Endothelial cell of umbilical vein (primary cell): Measurements from ENCODE around the gene TEX11. TPM values are rescaled to one million over a fixed set of nuclear protein-coding genes. Genes with fewer than 3 reads are reported as not detected.
"Not testable (repeated sequence)": the region's sequence is repeated elsewhere in the genome, so short reads cannot be mapped to it uniquely, and the experiment has no call there.

Source experiments
- BruUV-seq: library from RNA; stranded (reverse); fragments of 400-500 nt; replicated peaks from 2 replicates; lab custom pipeline; 2021; lab: Mats Ljungman, UMichigan
- CTCF ChIA-PET: fragments of 300-600, 350-600 bp; sonication (Branson Sonifier 250); formaldehyde crosslinking; loops from one replicate; lab custom pipeline; 2021; ENCODE audit warnings: antibody characterized with exemption, inconsistent platforms; lab: Charles Lee
- POLR2A ChIA-PET: fragments of 300-600, 350-600 bp; sonication (Branson Sonifier 250); formaldehyde crosslinking; loops from one replicate; lab custom pipeline; 2021; ENCODE audit warnings: antibody characterized with exemption, inconsistent platforms; lab: Charles Lee
- DNase-seq: peaks from one replicate; pipeline ENCODE4 v3.0.0-alpha.2; 2011; ENCODE audit warnings: low read depth, low spot score
- FAIRE-seq: peaks from 2 replicates; lab custom pipeline; 2011; peaks lifted over from hg19 to GRCh38; lab: Jason Lieb, UNC
- H2AFZ ChIP-seq: 2 replicates; pipeline ENCODE4 v1.6.0; 2012; ENCODE audit warnings: low read depth, low read length, control low read depth, inconsistent platforms
- H3K27ac ChIP-seq: 2 replicates; pipeline ENCODE4 v1.5.1; 2011; ENCODE audit warnings: low read depth, mild to moderate bottlenecking, control low read depth, low read length, moderate library complexity; ENCODE audit not compliant: insufficient read depth
- H3K27me3 ChIP-seq, 2 experiments: 2 replicates each; pipeline versions ENCODE4 v1.6.0 to v1.6.1; 2011; ENCODE audit warnings: low read length in 2 of 2, mixed read lengths in 1 of 2; ENCODE audit not compliant: control insufficient read depth in 2 of 2, insufficient read depth in 2 of 2
- H3K36me3 ChIP-seq, 2 experiments: 2 replicates in 1 of 2; 3 replicates in 1 of 2; pipeline ENCODE4 v1.5.1; 2011; ENCODE audit warnings: low read length in 2 of 2, mild to moderate bottlenecking in 1 of 2, moderate library complexity in 1 of 2; ENCODE audit not compliant: control insufficient read depth in 2 of 2, insufficient read depth in 2 of 2; ENCODE audit errors: extremely low read depth in 1 of 2
- H3K4me1 ChIP-seq: 3 replicates; pipeline ENCODE4 v1.5.1; 2011; ENCODE audit warnings: mild to moderate bottlenecking, low read length; ENCODE audit not compliant: control insufficient read depth, insufficient read depth; ENCODE audit errors: extremely low read depth
- H3K4me2 ChIP-seq: 2 replicates; pipeline ENCODE4 v1.6.1; 2011; ENCODE audit warnings: low read length, control low read depth, mixed read lengths; ENCODE audit not compliant: insufficient read depth
- H3K4me3 ChIP-seq, 3 experiments: fragments of 200-600 bp in 1 of 3; sonication (generic), shearing (Covaris generic) in 1 of 3; replicated peaks in 1 of 3; 2 replicates each; pipeline ENCODE4 v1.5.1; 2011 to 2016; ENCODE audit warnings: control low read depth in 3 of 3, low read length in 3 of 3, mild to moderate bottlenecking in 2 of 3, inconsistent platforms in 1 of 3, low read depth in 1 of 3, moderate library complexity in 1 of 3; ENCODE audit not compliant: insufficient read depth in 1 of 3
- H3K79me2 ChIP-seq: 2 replicates; pipeline ENCODE4 v1.6.0; 2012; ENCODE audit warnings: low read length, inconsistent platforms; ENCODE audit not compliant: control insufficient read depth, insufficient read depth
- H3K9ac ChIP-seq: replicated peaks from 2 replicates; pipeline ENCODE3; 2011; ENCODE audit warnings: low read length, control low read depth; ENCODE audit not compliant: insufficient read depth; ENCODE audit errors: extremely low read depth
- H3K9me1 ChIP-seq: replicated peaks from 3 replicates; pipeline ENCODE4 v1.6.0; 2011; ENCODE audit warnings: mild to moderate bottlenecking, low read length; ENCODE audit not compliant: control insufficient read depth, insufficient read depth; ENCODE audit errors: extremely low read depth
- H3K9me3 ChIP-seq: replicated peaks from 2 replicates; pipeline ENCODE4 v1.5.1; 2012; ENCODE audit warnings: low read length, inconsistent platforms; ENCODE audit not compliant: control insufficient read depth, insufficient read depth
- H4K20me1 ChIP-seq: replicated peaks from 2 replicates; pipeline ENCODE3; 2011; ENCODE audit warnings: mild to moderate bottlenecking, low read length; ENCODE audit not compliant: control insufficient read depth, insufficient read depth; ENCODE audit errors: extremely low read depth
- CTCF ChIP-seq, 2 donors: IDR thresholded peaks; 1 replicate in 1 of 2; 2 replicates in 1 of 2; pipeline ENCODE4 v1.5.1; 2011; ENCODE audit warnings: low read length in 2 of 2, mild to moderate bottlenecking in 2 of 2, moderate library complexity in 2 of 2, control low read depth in 1 of 2, inconsistent platforms in 1 of 2, low read depth in 1 of 2; ENCODE audit not compliant: insufficient read depth in 1 of 2; ENCODE audit errors: extremely low read depth in 1 of 2
- EZH2 ChIP-seq: IDR thresholded peaks from 2 replicates; pipeline ENCODE4 v1.6.1; 2012; ENCODE audit warnings: borderline replicate concordance, low read depth, mild to moderate bottlenecking, moderate library complexity, low read length, inconsistent platforms; ENCODE audit not compliant: severe bottlenecking
- FOS ChIP-seq: IDR thresholded peaks from 2 replicates; pipeline ENCODE4 v1.6.1; 2011; ENCODE audit warnings: mild to moderate bottlenecking, low read length, moderate library complexity, borderline replicate concordance; ENCODE audit not compliant: insufficient read depth
- GATA2 ChIP-seq: IDR thresholded peaks from 2 replicates; pipeline ENCODE4 v1.7.0; 2011; ENCODE audit warnings: low read depth, mild to moderate bottlenecking, moderate library complexity, mixed read lengths, low read length; ENCODE audit not compliant: insufficient read length, insufficient read depth
- JUN ChIP-seq: IDR thresholded peaks from 2 replicates; pipeline ENCODE4 v1.6.1; 2011; ENCODE audit warnings: borderline replicate concordance, low read depth; ENCODE audit not compliant: insufficient read length, insufficient read depth
- MYC ChIP-seq: IDR thresholded peaks from one replicate; pipeline ENCODE4 v1.6.1; 2011; ENCODE audit warnings: mild to moderate bottlenecking, low read depth, low read length
- POLR2A ChIP-seq: IDR thresholded peaks from 2 replicates; pipeline ENCODE4 v1.6.1; 2012; ENCODE audit warnings: low read depth, mild to moderate bottlenecking, control low read depth, low read length
- POLR2AphosphoS5 ChIP-seq: IDR thresholded peaks from 2 replicates; pipeline ENCODE4 v1.6.1; 2012; ENCODE audit warnings: low read depth, mild to moderate bottlenecking, control low read depth, low read length, moderate library complexity; ENCODE audit not compliant: insufficient read depth
- dilution Hi-C: fragments of 300-500 bp; cut with MboI; formaldehyde crosslinking; loops from one replicate; pipeline ENCODE4 v1.15.0; 2019; ENCODE audit warnings: low sequenced_read_pairs; ENCODE audit not compliant: extremely low pct_ligation_motif_present
- intact Hi-C: fragments of 100-400 bp; cut with micrococcal nuclease; formaldehyde crosslinking; loops from one replicate; pipeline ENCODE4 v1.10.0; 2022
- polyA plus RNA-seq, 4 experiments: library from polyadenylated mRNA; depleted of rRNA in 3 of 4; stranded (reverse) in 3 of 4; unstranded in 1 of 4; fragments of >200 nt; gene quantifications; 2 replicates each; pipeline versions ENCODE4 v1.2.1 to v1.2.3, GENCODE V29; 2011 to 2012; ENCODE audit warnings: missing spikeins in 1 of 4
- total RNA-seq: library from RNA; stranded (reverse); gene quantifications from 2 replicates; pipeline ENCODE4 v1.2.3, GENCODE V29; 2021
- TF ChIP-seq, protein P1 (sequence below): IDR thresholded peaks from 2 replicates; pipeline ENCODE4 v1.6.1; 2011; ENCODE audit not compliant: insufficient read depth, insufficient read length

Gene TEX11
- total and polyA plus RNA-seq, 2 donors (not counting 3 experiments of a cell fraction or from before 2014, with no cell fraction given): not detected

- intact Hi-C loops: no loop called here
These were observed 154.2 kb downstream of the TEX11 start for GRCh38 chrX:70754169-70754848.

GRCh38 chrX:70733774-70734173, 174.7 kb downstream of the TEX11 start:
- H3K4me2 ChIP-seq, FAIRE-seq, H3K27ac ChIP-seq, H3K9ac ChIP-seq, intact Hi-C loops, H2AFZ ChIP-seq, H3K27me3 ChIP-seq, H4K20me1 ChIP-seq, H3K4me3 ChIP-seq, BruUV-seq, dilution Hi-C loops, H3K9me1 ChIP-seq, POLR2A ChIA-PET, DNase-seq, H3K4me1 ChIP-seq, H3K9me3 ChIP-seq, H3K79me2 ChIP-seq, H3K36me3 ChIP-seq: not testable (repeated sequence)
- CTCF ChIA-PET: interaction anchor here (1.9 kb wide), 1 partner anchor 21 kb away, joined by 4 read pairs; no protein-coding TSS in a partner anchor

More at GRCh38 chrX:70754169-70754848, 154.2 kb downstream of the TEX11 start:
- no peaks in the 10 kb centered on the region for H3K36me3 ChIP-seq
- H2AFZ ChIP-seq: no peak overlapping the region
- no peaks in the 10 kb centered on the region for H3K4me1 ChIP-seq
- no peaks in the 10 kb centered on the region for H3K27me3 ChIP-seq
- dilution Hi-C loops: no loop called here
- no peak for DNase-seq
- H3K27ac ChIP-seq: no peak overlapping the region
- no peak for FAIRE-seq
- H3K9me3 ChIP-seq: no peaks in the 10 kb centered on the region
- no peaks in the 10 kb centered on the region for H4K20me1 ChIP-seq
- TF ChIP-seq FOS (no peak), CTCF (IDR thresholded peaks at IDR 0.05; ENCODE audit: extremely low read depth in 1 of 2, insufficient read depth in 1 of 2, low read depth in 1 of 2, low read length in 2 of 2) (no peak), JUN (no peak), MYC (no peak), GATA2 (no peak), EZH2 (no peak), POLR2A (no peak), POLR2AphosphoS5 (no peak)
- TF ChIP-seq, protein P1, sequence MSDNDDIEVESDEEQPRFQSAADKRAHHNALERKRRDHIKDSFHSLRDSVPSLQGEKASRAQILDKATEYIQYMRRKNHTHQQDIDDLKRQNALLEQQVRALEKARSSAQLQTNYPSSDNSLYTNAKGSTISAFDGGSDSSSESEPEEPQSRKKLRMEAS: no peak
- no peaks in the 10 kb centered on the region for H3K9me1 ChIP-seq
- H3K4me2 ChIP-seq: no peak overlapping the region
- no peak overlapping the region for H3K4me3 ChIP-seq
- H3K9ac ChIP-seq: no peak overlapping the region
- H3K79me2 ChIP-seq: no peaks in the 10 kb centered on the region
- no TSS peak for BruUV-seq
- ChIA-PET CTCF (interaction anchor here (1.4 kb wide), 1 partner anchor 19 kb away, joined by 4 read pairs; no protein-coding TSS in a partner anchor), POLR2A (no interaction called here)
